ENCODE results near the gene NALCN.

The NALCN gene

GRCh38 chr13:101297794-101298193 lies 118.5 kb downstream of the NALCN start:
- no peak for DNase-seq
- intact Hi-C loops (cut with DNase I): no loop called here

GRCh38 chr13:101292711-101293110 lies 123.6 kb downstream of the NALCN start:
- intact Hi-C loops (cut with DNase I): no loop called here
- no peak for DNase-seq

- no peak for DNase-seq
- intact Hi-C loops (cut with DNase I): no loop called here
Observed at GRCh38 chr13:101291646-101292515, 124.4 kb downstream of the NALCN start.

- DNase-seq: no peak
- intact Hi-C loops (cut with DNase I): no loop called here
Observed at GRCh38 chr13:101291206-101291605, 125.1 kb downstream of the NALCN start.

GRCh38 chr13:101289764-101290163 lies 126.5 kb downstream of the NALCN start:
- DNase-seq: peak; percentile 18 to 94 (median 70)
- intact Hi-C loops (cut with DNase I): no loop called here

GRCh38 chr13:101283782-101284181 lies 132.5 kb downstream of the NALCN start:
- intact Hi-C loops (cut with DNase I): no loop called here
- no peak for DNase-seq

GRCh38 chr13:101272886-101273285 lies 143.4 kb downstream of the NALCN start:
- DNase-seq: no peak
- intact Hi-C loops (cut with DNase I): no loop called here

GRCh38 chr13:101271681-101272245 lies 144.5 kb downstream of the NALCN start:
- intact Hi-C loops (cut with DNase I): no loop called here
- no peak for DNase-seq

- DNase-seq: no peak
- intact Hi-C loops (cut with DNase I): no loop called here
Observed at GRCh38 chr13:101267656-101268055, 148.7 kb downstream of the NALCN start.

- DNase-seq: no peak
- intact Hi-C loops (cut with DNase I): no loop called here
Observed at GRCh38 chr13:101265934-101266333, 150.4 kb downstream of the NALCN start.

GRCh38 chr13:101264931-101265330 lies 151.4 kb downstream of the NALCN start:
- intact Hi-C loops (cut with DNase I): no loop called here
- no peak for DNase-seq

- intact Hi-C loops (cut with DNase I): no loop called here
- DNase-seq: no peak
Observed at GRCh38 chr13:101262306-101262705, 154.0 kb downstream of the NALCN start.

GRCh38 chr13:101258509-101258908 lies 157.8 kb downstream of the NALCN start:
- intact Hi-C loops (cut with DNase I): no loop called here
- DNase-seq: no peak

- intact Hi-C loops (cut with DNase I): no loop called here
Observed at GRCh38 chr13:101258071-101258470, 158.2 kb downstream of the NALCN start.

GRCh38 chr13:101248739-101249514 lies 167.4 kb downstream of the NALCN start:
- intact Hi-C loops (cut with DNase I): no loop called here
- DNase-seq: no peak

More at GRCh38 chr13:101258071-101258470, 158.2 kb downstream of the NALCN start:
- peak in 2 of 10 donors; percentile 57 to 74 for DNase-seq

- DNase-seq: no peak
- intact Hi-C loops (cut with DNase I): no loop called here
Observed at GRCh38 chr13:101242720-101243119, 173.6 kb downstream of the NALCN start.

- no peak for DNase-seq
- intact Hi-C loops (cut with DNase I): no loop called here
Observed at GRCh38 chr13:101238555-101238954, 177.8 kb downstream of the NALCN start.

- intact Hi-C loops (cut with DNase I): no loop called here
- no peak for DNase-seq
Observed at GRCh38 chr13:101231751-101232428, 184.4 kb downstream of the NALCN start.

GRCh38 chr13:101230271-101230890 lies 185.9 kb downstream of the NALCN start:
- intact Hi-C loops (cut with DNase I): no loop called here
- DNase-seq: no peak

GRCh38 chr13:101219609-101220265 lies 196.6 kb downstream of the NALCN start:
- DNase-seq: no peak
- intact Hi-C loops (cut with DNase I): no loop called here

Measured in posterior cingulate gyrus (tissue), 11 donors.